IMR-90 (cell line): Measurements from ENCODE around the gene YPEL2. TPM values are rescaled to one million over a fixed set of nuclear protein-coding genes. Genes with fewer than 3 reads are reported as not detected.

Experiments
- ATAC-seq: fragments of 200-7000 bp; cut with Tn5 transposase; 2 replicates; pipeline ENCODE4 v1.9.1; 2020; ENCODE audit warnings: low read depth, mild to moderate bottlenecking, moderate library complexity
- BruUV-seq: library from RNA; stranded (reverse); fragments of 400-500 nt; replicated peaks from 2 replicates; lab custom pipeline; 2021; lab: Mats Ljungman, UMichigan
- CTCF ChIA-PET: fragments of 300-600 bp; formaldehyde crosslinking; extraction: SDS; loops from one replicate; lab custom pipeline; 2021; ENCODE audit warnings: antibody characterized with exemption; lab: Yijun Ruan, JAX
- POLR2A ChIA-PET: fragments of 300-600 bp; sonication (Branson Sonifier 250); formaldehyde crosslinking; loops from one replicate; lab custom pipeline; 2022; ENCODE audit warnings: antibody characterized with exemption; ENCODE audit not compliant: unreplicated experiment; lab: Charles Lee
- DNase-seq: peaks from one replicate; pipeline ENCODE4 v3.0.0; 2013
- H2AFZ ChIP-seq: replicated peaks from 2 replicates; pipeline ENCODE3; 2013; ENCODE audit warnings: low read length, mild to moderate bottlenecking; ENCODE audit not compliant: poor library complexity
- H2AK5ac ChIP-seq: 2 replicates; pipeline ENCODE4 v1.6.1; 2013; ENCODE audit warnings: low read depth, low read length, inconsistent platforms
- H2AK9ac ChIP-seq: replicated peaks from 2 replicates; pipeline ENCODE3; 2013; ENCODE audit warnings: mild to moderate bottlenecking, low read depth, low read length, moderate library complexity; ENCODE audit not compliant: poor library complexity
- H2BK120ac ChIP-seq: 2 replicates; pipeline ENCODE4 v1.6.1; 2013; ENCODE audit warnings: low read depth, low read length, inconsistent platforms
- H2BK15ac ChIP-seq: 3 replicates; pipeline ENCODE4 v1.6.1; 2013; ENCODE audit warnings: low read depth, low read length, inconsistent platforms
- H2BK20ac ChIP-seq: 2 replicates; pipeline ENCODE4 v1.6.1; 2013; ENCODE audit warnings: low read depth, mild to moderate bottlenecking, inconsistent platforms, low read length, moderate library complexity
- H2BK5ac ChIP-seq: 2 replicates; pipeline ENCODE4 v1.6.1; 2013; ENCODE audit warnings: mild to moderate bottlenecking, low read depth, low read length, inconsistent platforms; ENCODE audit not compliant: poor library complexity, severe bottlenecking
- H3K14ac ChIP-seq: replicated peaks from 2 replicates; pipeline ENCODE4 v1.6.1; 2013; ENCODE audit warnings: low read depth, low read length, inconsistent platforms
- H3K18ac ChIP-seq: 2 replicates; pipeline ENCODE4 v1.6.1; 2013; ENCODE audit warnings: low read depth, low read length, control low read depth
- H3K23ac ChIP-seq: 2 replicates; pipeline ENCODE4 v1.6.1; 2013; ENCODE audit warnings: low read depth, low read length, inconsistent platforms
- H3K27ac ChIP-seq: 2 replicates; pipeline ENCODE4 v1.5.1; 2013; ENCODE audit warnings: mild to moderate bottlenecking, control low read depth, low read length; ENCODE audit not compliant: insufficient read depth
- H3K27me3 ChIP-seq: 2 replicates; pipeline ENCODE4 v1.6.1; 2013; ENCODE audit warnings: low read length; ENCODE audit not compliant: control insufficient read depth, insufficient read depth
- H3K36me3 ChIP-seq: 2 replicates; pipeline ENCODE4 v1.6.1; 2013; ENCODE audit warnings: low read length, mixed read lengths; ENCODE audit not compliant: control insufficient read depth, insufficient read depth
- H3K4ac ChIP-seq: 2 replicates; pipeline ENCODE4 v1.6.1; 2013; ENCODE audit warnings: low read depth, low read length, inconsistent platforms
- H3K4me1 ChIP-seq: 2 replicates; pipeline ENCODE4 v1.6.1; 2013; ENCODE audit warnings: low read length, mixed read lengths; ENCODE audit not compliant: control insufficient read depth, insufficient read depth
- H3K4me2 ChIP-seq: 2 replicates; pipeline ENCODE4 v1.6.1; 2013; ENCODE audit warnings: low read depth, mild to moderate bottlenecking, control low read depth, low read length, moderate library complexity
- H3K4me3 ChIP-seq: 2 replicates; pipeline ENCODE4 v1.5.1; 2013; ENCODE audit warnings: low read depth, mild to moderate bottlenecking, control low read depth, low read length, moderate library complexity; ENCODE audit not compliant: insufficient read depth
- H3K56ac ChIP-seq: 2 replicates; pipeline ENCODE4 v1.6.1; 2013; ENCODE audit warnings: low read length, inconsistent platforms; ENCODE audit not compliant: insufficient read depth; ENCODE audit errors: extremely low read depth
- H3K79me1 ChIP-seq, 2 experiments: 2 replicates each; pipeline ENCODE4 v1.6.1; 2013; ENCODE audit warnings: low read length in 2 of 2, inconsistent platforms in 1 of 2, low read depth in 1 of 2
- H3K9ac ChIP-seq: 2 replicates; pipeline ENCODE4 v1.6.1; 2013; ENCODE audit warnings: low read depth, low read length, control low read depth
- H3K9me1 ChIP-seq: 2 replicates; pipeline ENCODE4 v1.6.1; 2013; ENCODE audit warnings: low read length, inconsistent platforms; ENCODE audit not compliant: insufficient read depth
- H3K9me3 ChIP-seq: 2 replicates; pipeline ENCODE4 v1.6.1; 2013; ENCODE audit warnings: low read length; ENCODE audit not compliant: control insufficient read depth, insufficient read depth
- H4K20me1 ChIP-seq: 2 replicates; pipeline ENCODE4 v1.6.1; 2013; ENCODE audit warnings: low read length, inconsistent platforms; ENCODE audit not compliant: insufficient read depth
- H4K5ac ChIP-seq: 2 replicates; pipeline ENCODE4 v1.6.1; 2013; ENCODE audit warnings: mild to moderate bottlenecking, low read depth, low read length, control low read depth
- H4K8ac ChIP-seq, 2 experiments: 2 replicates each; pipeline ENCODE4 v1.6.1; 2013; ENCODE audit warnings: low read depth in 2 of 2, low read length in 2 of 2, control low read depth in 1 of 2, inconsistent platforms in 1 of 2
- H4K91ac ChIP-seq: 2 replicates; pipeline ENCODE4 v1.6.1; 2013; ENCODE audit warnings: low read depth, low read length, inconsistent platforms; ENCODE audit not compliant: insufficient read depth
- BHLHE40 ChIP-seq: fragments of 150-350 bp; IDR thresholded peaks from 2 replicates; pipeline ENCODE4 v1.6.1; 2016; ENCODE audit warnings: mild to moderate bottlenecking, low read depth, low read length
- CEBPB ChIP-seq: IDR thresholded peaks from 2 replicates; pipeline ENCODE4 v1.6.1; 2012; ENCODE audit warnings: low read depth, low read length, improper control_type of control experiment
- CHD1 ChIP-seq: IDR thresholded peaks from 2 replicates; pipeline ENCODE4 v1.6.1; 2012; ENCODE audit warnings: low read depth, low read length, improper control_type of control experiment
- FOS ChIP-seq: fragments of 150-350 bp; IDR thresholded peaks from 2 replicates; pipeline ENCODE4 v1.6.1; 2016; ENCODE audit warnings: low read depth, low read length
- MAFK ChIP-seq: IDR thresholded peaks from 2 replicates; pipeline ENCODE4 v1.6.1; 2012; ENCODE audit warnings: low read depth, low read length, improper control_type of control experiment
- MAZ ChIP-seq: IDR thresholded peaks from 2 replicates; pipeline ENCODE4 v1.6.1; 2012; ENCODE audit warnings: low read depth, mild to moderate bottlenecking, low read length, improper control_type of control experiment, moderate library complexity, borderline replicate concordance
- MXI1 ChIP-seq: IDR thresholded peaks from 2 replicates; pipeline ENCODE4 v1.6.1; 2012; ENCODE audit warnings: low read depth, mild to moderate bottlenecking, low read length, moderate library complexity, borderline replicate concordance
- NFE2L2 ChIP-seq: fragments of 150-350 bp; IDR thresholded peaks from 2 replicates; pipeline ENCODE4 v1.6.1; 2016; ENCODE audit warnings: low read depth, mild to moderate bottlenecking, low read length
- POLR2A ChIP-seq: IDR thresholded peaks from 2 replicates; pipeline ENCODE4 v1.6.1; 2012; ENCODE audit warnings: mild to moderate bottlenecking, low read depth, low read length
- RAD21 ChIP-seq: IDR thresholded peaks from 2 replicates; pipeline ENCODE4 v1.6.1; 2012; ENCODE audit warnings: low read length, improper control_type of control experiment
- RCOR1 ChIP-seq: IDR thresholded peaks from 2 replicates; pipeline ENCODE4 v1.6.1; 2012; ENCODE audit warnings: mild to moderate bottlenecking, low read length, improper control_type of control experiment; ENCODE audit not compliant: insufficient replicate concordance
- RFX5 ChIP-seq: IDR thresholded peaks from 2 replicates; pipeline ENCODE4 v1.8.0; 2012; ENCODE audit warnings: low read depth, mild to moderate bottlenecking, low read length, moderate library complexity
- SMC3 ChIP-seq: fragments of 150-350 bp; IDR thresholded peaks from 2 replicates; pipeline ENCODE4 v1.6.1; 2016; ENCODE audit warnings: low read depth, mild to moderate bottlenecking, antibody characterized with exemption, low read length, moderate library complexity
- WGBS, 2 experiments: methylation state at CpG; one replicate each; pipeline versions ENCODE4 v1.1.5 to v1.1.7; 2013; ENCODE audit warnings: missing lambda C conversion rate in 2 of 2; ENCODE audit not compliant: insufficient read length in 1 of 2; ENCODE audit errors: extremely low coverage in 2 of 2; 5-methylcytosine and 5-hydroxymethylcytosine counted together
- dilution Hi-C: fragments of 300-500 bp; cut with HindIII; formaldehyde crosslinking; loops from one replicate; pipeline ENCODE4 v1.14.3; 2018; ENCODE audit warnings: low sequenced_read_pairs; ENCODE audit not compliant: unreplicated experiment
- in situ Hi-C: fragments of 300-500 bp; cut with MboI; formaldehyde crosslinking; loops from 3 replicates; pipeline ENCODE4 v1.14.3; 2019; ENCODE audit warnings: low sequenced_read_pairs, inconsistent platforms, mixed read lengths
- intact Hi-C: fragments of 100-400 bp; cut with micrococcal nuclease; formaldehyde crosslinking; loops from 2 replicates; pipeline ENCODE4 v1.10.0; 2022
- polyA plus RNA-seq, 3 experiments: library from polyadenylated mRNA; depleted of rRNA; stranded (reverse); fragments of >200 nt; gene quantifications; 2 replicates each; pipeline ENCODE4 v1.2.3, GENCODE V29; 2012; ENCODE audit warnings: low replicate concordance in 1 of 3
- total RNA-seq: library from RNA; depleted of rRNA; stranded (reverse); fragments of >200 nt; gene quantifications from 2 replicates; pipeline ENCODE4 v1.2.3, GENCODE V29; 2012
- TF ChIP-seq, protein P1 (sequence below): conservative IDR thresholded peaks from 2 replicates; pipeline ENCODE4 v1.5.1; 2012; ENCODE audit warnings: mild to moderate bottlenecking, low read depth, low read length, improper control_type of control experiment
- TF ChIP-seq, protein P2 (sequence below): fragments of 150-350 bp; IDR thresholded peaks from 2 replicates; pipeline ENCODE4 v1.6.1; 2017; ENCODE audit warnings: mild to moderate bottlenecking, antibody characterized with exemption, low read length, low read depth
- TF ChIP-seq, protein P3 (sequence below): fragments of 150-350 bp; IDR thresholded peaks from 2 replicates; pipeline ENCODE4 v1.6.1; 2016; ENCODE audit warnings: low read depth, mild to moderate bottlenecking, low read length, moderate library complexity, borderline replicate concordance

The YPEL2 gene
- total and polyA plus RNA-seq, 2 of the 4 experiments (the other 2 are of a cell fraction): 2.3 to 3.4 TPM

DNA sequence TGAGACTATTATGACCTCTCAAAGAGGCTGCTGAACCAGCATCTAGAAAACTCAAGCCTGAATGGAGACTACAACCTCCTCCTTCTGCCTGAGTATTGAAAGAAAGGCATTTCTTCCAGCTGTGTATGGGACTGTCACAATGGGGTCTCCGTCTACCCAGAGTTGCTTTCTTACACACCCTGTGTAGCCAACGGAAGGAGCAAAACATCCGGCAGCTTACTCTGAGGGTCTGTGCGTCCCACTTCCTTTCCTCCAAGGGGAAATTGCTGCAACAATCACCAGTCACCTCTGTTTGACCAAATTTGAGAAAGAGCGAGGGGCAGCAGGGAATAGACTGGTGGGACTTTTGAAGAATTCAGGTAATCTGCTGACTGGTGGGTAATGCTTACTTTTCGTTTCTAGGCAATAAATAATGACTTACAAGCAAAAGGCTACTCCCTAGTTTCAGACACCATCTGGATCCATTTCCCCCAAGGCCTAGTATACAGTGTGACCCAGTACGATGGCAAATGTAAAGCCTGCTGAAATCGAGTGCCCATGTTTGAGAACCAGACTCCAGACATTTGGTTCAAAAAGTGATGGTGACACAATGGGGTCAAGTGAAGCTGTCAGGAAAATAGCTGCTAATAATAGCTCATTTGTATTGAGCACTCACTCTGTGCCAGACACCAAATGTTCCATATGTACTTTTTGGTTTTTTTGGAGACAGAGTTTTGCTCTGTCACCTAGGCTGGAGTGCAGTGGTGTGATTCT lies 81.7 kb downstream of the YPEL2 start:
- no peak overlapping the region for H2BK5ac ChIP-seq
- H4K20me1 ChIP-seq: no peaks in the 10 kb centered on the region
- dilution Hi-C loops: no loop called here
- no peak overlapping the region for H3K9ac ChIP-seq
- H3K4ac ChIP-seq: no peak overlapping the region
- no peaks in the 10 kb centered on the region for H3K4me1 ChIP-seq
- H3K23ac ChIP-seq: no peak overlapping the region
- no peaks in the 10 kb centered on the region for H3K36me3 ChIP-seq
- no peak overlapping the region for H2AK9ac ChIP-seq
- DNase-seq: no peak
- no peak overlapping the region for H2BK15ac ChIP-seq
- H3K56ac ChIP-seq: no peak overlapping the region
- ChIA-PET POLR2A (no interaction called here), CTCF (no interaction called here)
- no peak overlapping the region for H4K8ac ChIP-seq
- in situ Hi-C loops: no loop called here
- peaks cover 17% of the 10 kb centered on the region for H3K27me3 ChIP-seq
- no peak overlapping the region for H3K14ac ChIP-seq
- H3K79me1 ChIP-seq: no peaks in the 10 kb centered on the region
- H3K9me1 ChIP-seq: no peaks in the 10 kb centered on the region; the same call in 1 of the 2 replicates
- WGBS, 2 experiments: no CpG with 5 or more reads among the region's 8 CpGs
- H3K4me3 ChIP-seq: no peak overlapping the region
- no peak overlapping the region for H2AK5ac ChIP-seq
- TF ChIP-seq SMC3 (no peak), BHLHE40 (no peak), FOS (no peak), NFE2L2 (no peak), MAFK (no peak), MXI1 (no peak), CHD1 (no peak), RFX5 (no peak), MAZ (no peak), RAD21 (no peak), RCOR1 (no peak), CEBPB (no peak), POLR2A (no peak)
- TF ChIP-seq, protein P1, sequence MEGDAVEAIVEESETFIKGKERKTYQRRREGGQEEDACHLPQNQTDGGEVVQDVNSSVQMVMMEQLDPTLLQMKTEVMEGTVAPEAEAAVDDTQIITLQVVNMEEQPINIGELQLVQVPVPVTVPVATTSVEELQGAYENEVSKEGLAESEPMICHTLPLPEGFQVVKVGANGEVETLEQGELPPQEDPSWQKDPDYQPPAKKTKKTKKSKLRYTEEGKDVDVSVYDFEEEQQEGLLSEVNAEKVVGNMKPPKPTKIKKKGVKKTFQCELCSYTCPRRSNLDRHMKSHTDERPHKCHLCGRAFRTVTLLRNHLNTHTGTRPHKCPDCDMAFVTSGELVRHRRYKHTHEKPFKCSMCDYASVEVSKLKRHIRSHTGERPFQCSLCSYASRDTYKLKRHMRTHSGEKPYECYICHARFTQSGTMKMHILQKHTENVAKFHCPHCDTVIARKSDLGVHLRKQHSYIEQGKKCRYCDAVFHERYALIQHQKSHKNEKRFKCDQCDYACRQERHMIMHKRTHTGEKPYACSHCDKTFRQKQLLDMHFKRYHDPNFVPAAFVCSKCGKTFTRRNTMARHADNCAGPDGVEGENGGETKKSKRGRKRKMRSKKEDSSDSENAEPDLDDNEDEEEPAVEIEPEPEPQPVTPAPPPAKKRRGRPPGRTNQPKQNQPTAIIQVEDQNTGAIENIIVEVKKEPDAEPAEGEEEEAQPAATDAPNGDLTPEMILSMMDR: no peak
- TF ChIP-seq, protein P2, sequence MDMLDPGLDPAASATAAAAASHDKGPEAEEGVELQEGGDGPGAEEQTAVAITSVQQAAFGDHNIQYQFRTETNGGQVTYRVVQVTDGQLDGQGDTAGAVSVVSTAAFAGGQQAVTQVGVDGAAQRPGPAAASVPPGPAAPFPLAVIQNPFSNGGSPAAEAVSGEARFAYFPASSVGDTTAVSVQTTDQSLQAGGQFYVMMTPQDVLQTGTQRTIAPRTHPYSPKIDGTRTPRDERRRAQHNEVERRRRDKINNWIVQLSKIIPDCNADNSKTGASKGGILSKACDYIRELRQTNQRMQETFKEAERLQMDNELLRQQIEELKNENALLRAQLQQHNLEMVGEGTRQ: no peak
- TF ChIP-seq, protein P3, sequence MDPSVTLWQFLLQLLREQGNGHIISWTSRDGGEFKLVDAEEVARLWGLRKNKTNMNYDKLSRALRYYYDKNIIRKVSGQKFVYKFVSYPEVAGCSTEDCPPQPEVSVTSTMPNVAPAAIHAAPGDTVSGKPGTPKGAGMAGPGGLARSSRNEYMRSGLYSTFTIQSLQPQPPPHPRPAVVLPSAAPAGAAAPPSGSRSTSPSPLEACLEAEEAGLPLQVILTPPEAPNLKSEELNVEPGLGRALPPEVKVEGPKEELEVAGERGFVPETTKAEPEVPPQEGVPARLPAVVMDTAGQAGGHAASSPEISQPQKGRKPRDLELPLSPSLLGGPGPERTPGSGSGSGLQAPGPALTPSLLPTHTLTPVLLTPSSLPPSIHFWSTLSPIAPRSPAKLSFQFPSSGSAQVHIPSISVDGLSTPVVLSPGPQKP: no peak
- no peak overlapping the region for H3K27ac ChIP-seq
- ATAC-seq: no peak
- no peak overlapping the region for H2BK120ac ChIP-seq
- H4K91ac ChIP-seq: no peak overlapping the region
- H3K4me2 ChIP-seq: no peak overlapping the region
- no peak overlapping the region for H2AFZ ChIP-seq
- H2BK20ac ChIP-seq: no peak overlapping the region
- peaks cover 9% of the 10 kb centered on the region for H3K9me3 ChIP-seq
- no TSS peak for BruUV-seq
- intact Hi-C loops: no loop called here
- no peak overlapping the region for H3K18ac ChIP-seq
- no peak overlapping the region for H4K5ac ChIP-seq
